Stimulated activated naive CD8-positive, alpha-beta T cell treated with anti-CD3 and anti-CD28 coated beads, Interleukin-15, amount 100 ng/mL, for 72 hours (primary cell): ENCODE data around the gene TMEM273.

Experiments used
- ATAC-seq: fragments of 150-1000 bp; cut with Tn5 transposase; 2 replicates; pipeline ENCODE4 v1.10.0; 2021; ENCODE audit warnings: mild to moderate bottlenecking, moderate library complexity
- DNase-seq, 2 donors: peaks; one replicate each; pipeline ENCODE4 v3.0.0; 2021 to 2022
- H3K27ac Mint-ChIP-seq, 2 donors: one replicate each; pipeline ENCODE4 v1.8.0; 2022; ENCODE audit warnings: mild to moderate bottlenecking in 2 of 2, mixed read lengths in 2 of 2, moderate library complexity in 2 of 2
- H3K27me3 Mint-ChIP-seq: one replicate; pipeline ENCODE4 v1.8.0; 2022; ENCODE audit warnings: mixed read lengths
- H3K4me1 Mint-ChIP-seq: one replicate; pipeline ENCODE4 v1.8.0; 2022; ENCODE audit warnings: mild to moderate bottlenecking, mixed read lengths
- H3K4me3 Mint-ChIP-seq, 2 donors: one replicate each; pipeline ENCODE4 v1.8.0; 2022; ENCODE audit warnings: mild to moderate bottlenecking in 2 of 2, mixed read lengths in 2 of 2, moderate library complexity in 1 of 2
- H3K9me3 Mint-ChIP-seq, 2 donors: one replicate each; pipeline ENCODE4 v1.8.0; 2022; ENCODE audit warnings: mixed read lengths in 2 of 2

The TMEM273 gene, protein sequence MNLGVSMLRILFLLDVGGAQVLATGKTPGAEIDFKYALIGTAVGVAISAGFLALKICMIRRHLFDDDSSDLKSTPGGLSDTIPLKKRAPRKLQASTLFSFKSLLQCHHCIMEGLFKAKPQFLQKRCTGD

DNA sequence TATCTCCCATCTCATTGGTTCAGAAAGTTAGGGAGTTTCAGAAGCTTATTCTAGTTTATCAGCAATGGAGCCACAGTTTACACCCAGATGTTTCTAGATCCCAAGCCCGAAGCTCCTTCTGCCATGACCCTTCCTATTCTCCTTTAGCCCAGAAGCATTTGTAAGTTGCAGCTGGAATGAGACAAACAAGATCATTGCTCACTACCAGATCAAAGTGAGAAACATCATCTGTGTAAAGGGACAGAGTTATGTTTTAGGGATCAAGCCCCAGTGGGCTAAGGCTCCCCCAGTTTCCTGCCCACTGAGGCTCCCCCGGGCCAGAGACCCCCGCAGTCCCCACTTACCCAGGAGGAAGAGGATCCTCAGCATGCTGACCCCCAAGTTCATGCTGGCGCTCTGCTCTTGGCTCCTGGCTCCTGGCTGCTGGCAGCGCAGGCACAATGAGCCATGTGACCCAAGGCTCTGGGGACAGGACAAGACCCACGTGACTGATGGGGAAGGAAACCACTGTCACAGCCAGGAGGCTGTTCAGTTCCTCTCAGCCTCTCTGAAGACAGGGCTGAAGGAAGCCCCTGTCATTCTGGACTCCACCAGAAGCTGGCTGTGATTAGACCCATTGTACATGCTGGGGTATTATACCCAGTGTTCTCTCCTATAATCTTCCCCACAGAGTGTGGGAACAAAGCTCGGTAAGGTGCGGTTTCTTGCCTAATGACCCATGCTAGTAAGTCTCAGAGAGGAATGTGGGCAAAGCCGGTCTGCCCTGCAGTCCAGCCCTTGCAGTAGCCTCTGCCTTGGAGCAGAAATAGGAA lies at the start of gene TMEM273:
Gene TMEM273 (minus strand): TSS at position 442 of the 812 bp plus-strand sequence. CDS start 55 bp downstream, at position 387.
- H3K4me1 Mint-ChIP-seq = peaks cover 28% of the 10 kb centered on the region
- H3K9me3 Mint-ChIP-seq = no peaks in the 10 kb centered on the region
- peak within 1 kb of the TSS in 1 of 2 donors; percentile 5 for H3K27ac Mint-ChIP-seq
- ATAC-seq (peak; percentile 61), DNase-seq (peak in 1 of 2 donors; percentile 9)
- H3K4me3 Mint-ChIP-seq = no peak within 1 kb of the TSS
- peaks cover 55% of the 10 kb centered on the region for H3K27me3 Mint-ChIP-seq

DNA sequence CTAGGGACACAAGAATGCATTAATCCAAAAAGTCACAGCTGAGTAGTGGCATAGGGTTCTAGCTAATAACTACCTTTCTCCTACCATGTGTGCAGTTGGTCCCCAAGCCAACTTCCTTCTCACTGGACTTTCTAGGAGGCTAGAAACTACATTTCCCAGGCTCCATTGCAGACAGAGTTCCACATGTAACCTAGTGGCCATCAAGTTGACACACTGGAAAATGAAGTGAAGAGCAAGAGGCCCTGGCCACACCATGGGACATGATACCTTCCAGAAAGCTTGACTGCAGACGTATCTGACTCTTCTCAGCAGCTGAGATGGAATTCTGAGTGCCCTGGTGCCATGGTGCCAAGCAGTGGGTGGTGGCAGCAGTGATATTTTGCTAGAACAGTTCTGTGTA lies 49.8 kb upstream of the TMEM273 start:
- H3K27ac Mint-ChIP-seq = no peak overlapping the region
- no peak for DNase-seq

DNA sequence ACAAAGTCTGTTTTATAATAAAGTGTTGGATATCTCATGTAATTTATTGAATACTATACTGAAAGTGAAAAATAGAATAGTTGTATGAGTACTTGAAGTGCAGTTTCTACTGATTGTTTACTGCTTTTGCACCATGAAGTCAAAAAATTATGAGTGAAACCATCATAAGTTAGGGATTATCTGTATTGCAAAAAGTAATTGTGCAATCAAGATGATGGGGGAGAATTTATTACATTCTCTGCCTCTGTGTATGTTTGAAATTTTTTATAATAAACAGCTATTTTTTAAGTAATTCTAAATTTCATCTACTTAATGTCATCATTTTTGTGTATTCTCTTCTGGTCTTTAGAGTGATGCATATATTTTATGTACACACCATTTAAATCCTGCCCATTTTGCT lies 47.2 kb upstream of the TMEM273 start:
- ATAC-seq = no peak
- no peak for DNase-seq
- H3K27me3 Mint-ChIP-seq = peaks cover 6% of the 10 kb centered on the region
- H3K4me1 Mint-ChIP-seq = no peaks in the 10 kb centered on the region
- no peak overlapping the region for H3K27ac Mint-ChIP-seq
- H3K9me3 Mint-ChIP-seq = no peaks in the 10 kb centered on the region
- no peak overlapping the region for H3K4me3 Mint-ChIP-seq

More for the DNA sequence above, 49.8 kb upstream of the TMEM273 start:
- Mint-ChIP-seq H3K27me3 (peaks cover 8% of the 10 kb centered on the region), H3K4me3 (no peak overlapping the region), H3K4me1 (no peaks in the 10 kb centered on the region), H3K9me3 (no peaks in the 10 kb centered on the region)
- no peak for ATAC-seq

DNA sequence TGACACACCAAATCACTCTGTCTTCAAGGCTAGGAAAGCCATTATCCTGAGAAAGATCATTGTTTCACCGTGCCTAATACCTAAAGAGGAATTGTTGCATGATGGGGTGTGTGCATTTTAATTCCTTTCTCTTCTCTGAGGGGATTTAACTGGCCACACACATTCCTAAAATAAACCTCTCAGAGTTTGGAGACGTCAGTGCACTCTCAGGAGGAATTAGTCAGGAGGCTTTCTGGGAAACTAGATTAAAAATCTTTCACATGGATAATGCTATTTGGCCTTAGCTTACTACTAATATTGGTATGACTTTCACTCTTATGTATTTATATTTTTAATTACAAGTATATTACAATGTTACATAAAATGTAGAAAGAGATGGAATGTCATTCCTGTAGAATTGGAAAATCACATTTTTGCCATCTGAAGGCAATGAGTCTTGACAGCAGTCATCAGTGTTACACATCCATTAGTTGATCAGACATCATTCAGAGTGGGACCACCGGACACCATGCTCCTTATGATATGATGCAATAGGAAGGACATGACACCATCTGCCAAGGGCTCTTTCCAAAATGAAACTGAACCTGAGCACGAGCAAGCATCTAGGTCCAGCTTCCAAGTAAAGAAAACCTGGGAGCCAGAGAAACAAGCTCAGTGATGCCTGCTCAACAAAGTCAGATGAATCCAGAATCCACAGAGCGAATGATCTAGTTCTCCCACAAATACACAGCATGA lies 43.1 kb upstream of the TMEM273 start:
- DNase-seq = no peak
- Mint-ChIP-seq H3K4me3 (no peak overlapping the region), H3K27me3 (peaks cover 14% of the 10 kb centered on the region), H3K27ac (no peak overlapping the region), H3K4me1 (no peaks in the 10 kb centered on the region), H3K9me3 (no peaks in the 10 kb centered on the region)
- no peak for ATAC-seq

DNA sequence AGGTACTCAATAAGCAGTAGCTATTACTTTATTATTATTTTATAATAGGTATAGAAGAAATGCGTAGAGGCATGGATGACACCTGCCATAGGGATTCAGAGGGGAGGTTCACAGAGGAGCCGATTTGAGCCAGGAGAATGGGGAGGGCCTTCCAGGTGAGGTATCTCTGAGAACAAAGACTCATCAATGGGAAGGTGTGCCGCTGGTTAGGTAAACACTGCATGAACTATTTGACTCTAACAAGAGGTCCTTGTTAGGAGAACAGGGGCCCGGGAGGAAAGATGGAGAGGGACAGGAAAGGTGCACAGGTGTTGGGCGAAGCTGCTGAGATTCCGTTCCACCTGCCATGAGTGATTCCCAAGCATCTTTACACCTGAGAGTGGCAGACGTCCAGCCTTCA lies 41.8 kb upstream of the TMEM273 start:
- H3K9me3 Mint-ChIP-seq = no peaks in the 10 kb centered on the region
- no peak overlapping the region for H3K4me3 Mint-ChIP-seq

DNA sequence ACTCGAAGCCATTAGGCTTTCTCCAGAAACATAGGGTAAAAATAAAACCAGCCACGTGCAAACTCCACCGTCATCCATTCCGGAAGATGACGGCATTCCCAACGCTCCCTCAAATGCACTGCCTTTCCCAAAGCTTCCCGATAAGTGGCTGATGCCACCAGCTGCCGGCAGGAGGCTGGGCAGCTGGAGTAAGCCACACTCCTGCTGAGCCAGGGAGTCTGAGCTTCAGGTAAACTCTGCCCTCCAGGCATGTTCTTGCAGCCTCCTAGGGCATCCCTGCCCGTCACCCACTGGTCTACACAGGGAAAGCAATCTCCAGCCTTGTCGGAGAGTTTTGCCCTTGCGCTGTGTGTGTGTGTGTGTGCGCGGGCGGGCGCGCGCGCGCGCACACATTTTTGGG lies 40.5 kb upstream of the TMEM273 start:
- H3K4me1 Mint-ChIP-seq = no peaks in the 10 kb centered on the region
- peaks cover 14% of the 10 kb centered on the region for H3K27me3 Mint-ChIP-seq
- no peak overlapping the region for H3K4me3 Mint-ChIP-seq
- no peak for DNase-seq
- H3K9me3 Mint-ChIP-seq = no peaks in the 10 kb centered on the region
- no peak overlapping the region for H3K27ac Mint-ChIP-seq
- ATAC-seq = no peak

More for the DNA sequence above, 41.8 kb upstream of the TMEM273 start:
- Mint-ChIP-seq H3K27me3 (peaks cover 14% of the 10 kb centered on the region), H3K4me1 (no peaks in the 10 kb centered on the region), H3K27ac (no peak overlapping the region)
- ATAC-seq (no peak), DNase-seq (no peak)

DNA sequence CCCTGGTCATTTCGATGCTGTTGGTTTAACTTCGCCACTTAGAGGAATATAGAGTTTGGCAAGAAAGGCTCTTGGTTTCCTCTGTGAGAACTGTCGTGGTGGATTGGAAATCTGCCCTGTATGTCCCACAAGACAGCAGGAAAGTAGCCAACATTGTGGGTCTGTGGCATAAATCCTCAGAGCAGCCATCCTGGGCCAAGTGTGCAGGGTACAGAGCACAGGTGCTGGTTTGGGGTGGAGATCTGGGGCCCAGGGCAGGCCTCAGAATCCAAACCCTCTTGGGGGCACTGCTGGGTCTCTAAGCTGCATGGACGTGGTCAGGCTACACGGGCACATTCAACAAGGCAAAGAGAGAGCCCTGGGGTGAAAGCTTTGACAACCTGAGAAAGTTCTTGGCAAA lies 39.2 kb upstream of the TMEM273 start:
- peaks cover 14% of the 10 kb centered on the region for H3K27me3 Mint-ChIP-seq
- DNase-seq = no peak
- no peaks in the 10 kb centered on the region for H3K4me1 Mint-ChIP-seq
- no peaks in the 10 kb centered on the region for H3K9me3 Mint-ChIP-seq
- no peak overlapping the region for H3K4me3 Mint-ChIP-seq
- H3K27ac Mint-ChIP-seq = no peak overlapping the region
- no peak for ATAC-seq

DNA sequence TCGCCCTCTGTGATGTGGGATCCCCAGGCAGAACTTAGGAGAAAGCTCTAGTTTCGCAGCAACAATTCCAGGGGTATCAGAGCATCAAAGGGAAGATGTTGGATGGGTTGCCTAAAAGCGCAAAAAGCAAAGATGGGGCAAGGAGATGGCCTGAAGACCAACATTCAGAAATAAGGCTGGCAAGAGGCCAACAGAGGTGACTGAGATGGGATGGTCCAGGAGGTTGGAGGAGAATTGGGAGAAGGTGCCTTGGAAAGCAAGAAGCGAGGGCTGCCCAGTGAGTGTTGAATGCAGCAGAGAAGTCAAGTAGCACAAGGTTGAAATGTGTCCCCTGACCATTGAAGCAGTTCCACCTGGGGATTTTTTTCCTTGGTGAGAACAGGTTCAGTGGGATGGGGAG lies 38.4 kb upstream of the TMEM273 start:
- H3K27ac Mint-ChIP-seq = no peak overlapping the region

DNA sequence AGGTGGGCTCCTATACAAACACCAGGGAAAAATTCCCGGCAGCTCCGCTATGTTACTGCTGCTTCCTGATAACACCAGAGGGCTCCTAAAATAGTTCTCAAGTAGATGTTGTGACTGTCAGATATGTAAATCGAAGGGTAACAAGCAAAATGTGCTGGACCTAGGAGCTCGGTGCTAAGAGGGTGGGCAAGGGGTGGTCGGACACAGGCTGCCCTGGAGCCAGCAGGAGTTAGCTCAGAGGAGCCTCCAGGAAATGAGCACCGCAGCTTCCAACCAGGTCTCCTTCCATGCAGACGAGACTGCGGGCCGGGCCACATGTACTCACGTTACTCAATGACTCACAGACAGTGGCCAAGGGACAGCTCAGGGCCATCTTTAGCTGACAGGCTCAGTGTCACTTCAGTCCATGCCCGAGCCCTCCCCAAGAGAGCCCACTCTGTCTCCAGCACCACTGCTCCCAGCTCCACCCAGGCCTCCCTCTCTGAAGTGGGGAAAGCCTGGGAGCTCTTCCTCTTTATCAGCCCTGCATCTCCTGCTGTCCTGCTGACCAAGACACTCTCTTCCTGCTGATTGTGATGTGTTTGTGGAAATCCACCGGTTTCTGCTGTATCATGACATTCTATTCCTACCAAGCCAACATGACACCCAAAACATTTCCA lies 37.2 kb upstream of the TMEM273 start:
- Mint-ChIP-seq H3K4me3 (no peak overlapping the region), H3K27me3 (peaks cover 15% of the 10 kb centered on the region), H3K9me3 (no peaks in the 10 kb centered on the region), H3K4me1 (no peaks in the 10 kb centered on the region), H3K27ac (no peak overlapping the region)
- ATAC-seq (no peak), DNase-seq (no peak)

More for the DNA sequence above, 38.4 kb upstream of the TMEM273 start:
- Mint-ChIP-seq H3K4me3 (no peak overlapping the region), H3K27me3 (peaks cover 14% of the 10 kb centered on the region), H3K4me1 (no peaks in the 10 kb centered on the region), H3K9me3 (no peaks in the 10 kb centered on the region)
- ATAC-seq (no peak), DNase-seq (no peak)

DNA sequence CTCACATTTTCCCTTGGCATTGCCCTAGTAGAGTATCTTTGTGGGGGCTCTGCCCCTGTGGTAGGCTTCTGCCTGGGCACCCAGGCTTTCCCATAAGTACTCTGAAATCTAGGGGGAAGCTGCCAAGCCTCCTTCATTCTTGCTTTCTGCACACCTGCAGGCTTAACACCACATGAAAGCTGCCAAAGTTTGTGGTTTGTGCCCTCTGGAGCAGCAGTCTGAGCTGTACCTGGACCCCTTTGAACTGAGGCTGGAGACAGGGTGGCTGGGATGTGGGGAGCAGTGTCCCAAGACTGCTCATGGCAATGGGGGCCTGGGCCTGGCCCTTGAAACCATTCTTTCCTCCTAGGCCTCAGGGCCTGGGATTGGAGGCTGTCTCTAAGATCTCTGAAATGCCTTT lies 35.0 kb upstream of the TMEM273 start:
- H3K4me1 Mint-ChIP-seq = no peaks in the 10 kb centered on the region
- no peak overlapping the region for H3K4me3 Mint-ChIP-seq
- no peaks in the 10 kb centered on the region for H3K9me3 Mint-ChIP-seq
- peaks cover 22% of the 10 kb centered on the region for H3K27me3 Mint-ChIP-seq
- DNase-seq (no peak), ATAC-seq (no peak)
- no peak overlapping the region for H3K27ac Mint-ChIP-seq

DNA sequence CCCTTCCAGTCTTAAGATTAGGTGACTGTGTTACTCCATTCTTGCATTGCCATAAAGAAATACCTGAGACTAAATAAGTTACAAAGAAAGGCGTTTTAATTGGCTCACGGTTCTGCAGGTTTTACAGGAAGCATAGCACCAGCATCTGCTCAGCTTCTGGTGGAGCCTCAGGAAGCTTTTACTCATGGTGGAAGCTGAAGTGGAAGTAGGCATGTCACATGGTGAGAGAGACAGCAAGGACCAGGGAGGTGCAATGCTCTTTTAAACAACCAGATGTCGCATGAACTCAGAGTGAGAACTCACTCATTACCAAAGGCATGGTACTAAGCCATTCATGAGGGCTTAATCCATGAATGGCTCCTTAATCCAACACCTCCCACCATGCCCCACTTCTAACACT lies 34.0 kb upstream of the TMEM273 start:
- Mint-ChIP-seq H3K4me1 (no peaks in the 10 kb centered on the region), H3K27ac (no peak overlapping the region), H3K27me3 (peaks cover 32% of the 10 kb centered on the region), H3K9me3 (no peaks in the 10 kb centered on the region), H3K4me3 (no peak overlapping the region)
- no peak for DNase-seq
- ATAC-seq = no peak

DNA sequence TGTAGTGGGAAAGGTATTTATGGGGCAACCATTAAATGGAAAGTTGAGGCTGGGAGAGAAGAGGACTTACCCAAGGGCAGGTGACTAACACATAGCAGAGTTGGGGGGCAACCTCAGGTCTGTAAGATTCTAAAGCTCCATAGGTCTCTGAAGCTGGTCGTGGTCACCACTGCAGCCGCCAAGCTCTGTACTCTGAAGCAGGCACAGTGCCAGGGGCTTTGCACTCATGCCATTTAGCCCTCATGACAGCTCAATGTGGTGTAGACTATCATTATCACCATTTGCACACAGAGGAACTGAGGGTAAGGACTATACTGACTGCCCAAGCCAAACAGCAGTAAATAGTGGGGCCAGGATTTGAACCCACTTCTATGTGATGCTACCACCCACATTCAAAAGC lies 32.5 kb upstream of the TMEM273 start:
- Mint-ChIP-seq H3K4me3 (no peak overlapping the region), H3K27me3 (peaks cover 32% of the 10 kb centered on the region), H3K27ac (no peak overlapping the region), H3K4me1 (no peaks in the 10 kb centered on the region), H3K9me3 (no peaks in the 10 kb centered on the region)
- no peak for ATAC-seq
- DNase-seq = no peak

DNA sequence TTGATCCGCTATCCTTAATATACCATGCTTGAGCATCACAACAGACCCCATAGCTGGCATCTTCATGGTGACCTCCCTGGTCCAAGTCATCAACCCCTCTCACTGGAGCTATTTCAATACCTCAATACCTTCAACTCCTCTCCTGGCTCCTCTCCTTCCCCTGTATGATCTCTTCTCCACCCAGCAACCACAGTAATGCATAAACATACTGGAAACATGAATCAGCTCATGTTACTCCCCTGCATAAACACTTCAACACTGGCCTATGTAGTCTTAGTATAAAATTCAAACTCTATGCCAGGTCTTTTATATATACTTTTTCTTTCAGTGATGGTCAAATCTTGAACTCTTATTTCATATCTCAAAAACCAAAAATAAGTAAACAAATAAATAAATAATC lies 31.8 kb upstream of the TMEM273 start:
- no peak overlapping the region for H3K4me3 Mint-ChIP-seq
- H3K4me1 Mint-ChIP-seq = peaks cover 2% of the 10 kb centered on the region
- peak overlapping the region in 1 of 2 donors; percentile 15 for H3K27ac Mint-ChIP-seq
- H3K27me3 Mint-ChIP-seq = peaks cover 37% of the 10 kb centered on the region
- no peak for DNase-seq
- ATAC-seq = no peak
- H3K9me3 Mint-ChIP-seq = no peaks in the 10 kb centered on the region

DNA sequence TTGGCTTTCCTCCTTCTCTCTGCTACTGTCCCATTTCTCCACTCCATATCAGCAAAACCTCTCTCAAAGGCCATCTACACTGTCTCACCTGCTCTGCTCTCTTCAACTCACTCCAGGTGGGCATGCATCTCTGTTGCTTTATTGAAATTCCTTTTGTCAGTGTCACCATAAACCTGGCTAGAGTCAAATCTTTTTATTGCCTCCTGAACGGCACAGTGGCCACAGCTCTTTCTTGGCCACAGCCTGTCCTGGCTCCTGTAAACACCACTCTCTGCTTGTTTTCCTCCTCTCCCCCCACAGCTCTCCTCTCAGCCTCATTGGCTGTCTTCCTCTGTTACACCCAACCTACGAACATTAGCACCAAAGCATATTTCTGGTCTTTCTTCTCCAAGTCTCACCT lies 31.1 kb upstream of the TMEM273 start:
- H3K27ac Mint-ChIP-seq = no peak overlapping the region
- H3K4me3 Mint-ChIP-seq = no peak overlapping the region
- peaks cover 5% of the 10 kb centered on the region for H3K4me1 Mint-ChIP-seq
- no peaks in the 10 kb centered on the region for H3K9me3 Mint-ChIP-seq
- no peak for ATAC-seq
- peaks cover 45% of the 10 kb centered on the region for H3K27me3 Mint-ChIP-seq
- no peak for DNase-seq

DNA sequence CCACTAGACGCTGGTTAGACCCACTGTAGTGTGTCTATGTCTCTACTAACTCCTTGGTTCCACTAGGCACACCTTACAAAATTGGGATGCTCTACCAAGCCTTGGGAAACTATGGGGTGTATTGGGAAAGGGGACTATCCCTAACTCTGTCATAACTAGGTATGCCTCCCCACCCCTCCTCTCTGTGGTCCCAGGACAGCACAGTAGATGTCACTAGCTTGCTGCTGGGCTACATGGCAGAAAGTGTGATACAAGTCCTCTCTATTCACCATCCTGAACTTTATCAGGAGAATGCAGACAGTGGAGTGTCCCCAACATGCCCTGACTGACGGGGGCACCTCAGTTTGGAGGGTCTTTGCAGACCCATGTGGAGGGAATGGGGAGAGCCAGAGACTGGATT lies 30.3 kb upstream of the TMEM273 start:
- no peak overlapping the region for H3K27ac Mint-ChIP-seq
- ATAC-seq = no peak
- H3K27me3 Mint-ChIP-seq = peaks cover 53% of the 10 kb centered on the region
- no peak overlapping the region for H3K4me3 Mint-ChIP-seq
- peaks cover 5% of the 10 kb centered on the region for H3K4me1 Mint-ChIP-seq
- DNase-seq = no peak
- H3K9me3 Mint-ChIP-seq = no peaks in the 10 kb centered on the region

DNA sequence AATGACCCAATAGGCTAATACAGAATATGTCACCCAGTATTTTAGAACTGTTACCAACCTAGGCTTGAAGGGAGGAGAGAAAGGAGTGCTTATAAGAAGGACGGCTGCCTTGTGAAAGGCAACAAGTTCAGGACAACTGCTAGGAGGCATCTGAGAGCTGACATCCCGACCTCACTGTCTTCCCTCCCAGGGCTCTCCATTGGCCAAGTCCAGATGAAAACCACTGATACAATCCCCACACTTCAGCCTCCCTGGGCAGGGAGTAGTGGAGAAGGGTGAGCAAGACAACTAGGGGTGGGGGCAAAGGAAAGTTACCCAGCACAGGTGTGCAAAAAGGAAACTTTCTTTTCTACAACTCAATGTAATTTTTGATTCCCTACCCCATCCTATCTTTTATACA lies 29.5 kb upstream of the TMEM273 start:
- H3K27me3 Mint-ChIP-seq = peaks cover 61% of the 10 kb centered on the region
- no peak overlapping the region for H3K27ac Mint-ChIP-seq
- H3K4me1 Mint-ChIP-seq = peaks cover 5% of the 10 kb centered on the region
- DNase-seq = no peak
- ATAC-seq = no peak
- no peaks in the 10 kb centered on the region for H3K9me3 Mint-ChIP-seq
- H3K4me3 Mint-ChIP-seq = no peak overlapping the region
